ENCODE results near the gene FERMT2.
"Not testable (repeated sequence)": the region's sequence is repeated elsewhere in the genome, so short reads cannot be mapped to it uniquely, and the experiment has no call there.

Gene FERMT2

GRCh38 chr14:52875707-52876106 lies 75.1 kb downstream of the FERMT2 start:
- no peak for TF ChIP-seq POLR2AphosphoS5 (IDR thresholded peaks at IDR 0.05; ENCODE audit: borderline replicate concordance, low read depth, low read length)
- no peak for TF ChIP-seq EZH2 (IDR thresholded peaks at IDR 0.05)
- TF ChIP-seq FOXP2 (optimal IDR thresholded peaks at IDR 0.05; ENCODE audit: control extremely low read depth, extremely low read length, insufficient read depth) = no peak

GRCh38 chr14:52874389-52874788 lies 76.5 kb downstream of the FERMT2 start:
- DNase-seq (ENCODE audit: low read depth, low spot score) = peak; percentile 51
- H3K27ac ChIP-seq = peak overlapping the region; percentile 98
- TF ChIP-seq FOXP2 (optimal IDR thresholded peaks at IDR 0.05; ENCODE audit: control extremely low read depth, extremely low read length, insufficient read depth) (no peak), POLR2AphosphoS5 (IDR thresholded peaks at IDR 0.05; ENCODE audit: borderline replicate concordance, low read depth, low read length) (no peak), EZH2 (IDR thresholded peaks at IDR 0.05) (no peak)
- H3K4me3 ChIP-seq = peak overlapping the region; percentile 68
- no peaks in the 10 kb centered on the region for H3K9me3 ChIP-seq (ENCODE audit: low read depth, low read length)
- H3K36me3 ChIP-seq (ENCODE audit: insufficient read depth, low read length) = peaks cover 24% of the 10 kb centered on the region
- H3K9ac ChIP-seq (ENCODE audit: insufficient read length) = peak overlapping the region; percentile 70

More at GRCh38 chr14:52875707-52876106, 75.1 kb downstream of the FERMT2 start:
- H3K4me3 ChIP-seq = no peak overlapping the region
- no peaks in the 10 kb centered on the region for H3K9me3 ChIP-seq (ENCODE audit: low read depth, low read length)
- H3K36me3 ChIP-seq (ENCODE audit: insufficient read depth, low read length) = peaks cover 23% of the 10 kb centered on the region
- H3K9ac ChIP-seq (ENCODE audit: insufficient read length) = no peak overlapping the region
- no peak for DNase-seq (ENCODE audit: low read depth, low spot score)
- H3K27ac ChIP-seq = no peak overlapping the region

- TF ChIP-seq EZH2 (IDR thresholded peaks at IDR 0.05) = no peak
- TF ChIP-seq FOXP2 (optimal IDR thresholded peaks at IDR 0.05; ENCODE audit: control extremely low read depth, extremely low read length, insufficient read depth) = no peak
- no peak for TF ChIP-seq POLR2AphosphoS5 (IDR thresholded peaks at IDR 0.05; ENCODE audit: borderline replicate concordance, low read depth, low read length)
- Histone ChIP-seq H3K9me3 (ENCODE audit: low read depth, low read length) (no peaks in the 10 kb centered on the region), H3K9ac (ENCODE audit: insufficient read length) (peak overlapping the region; percentile 70), H3K4me3 (peak overlapping the region; percentile 68), H3K36me3 (ENCODE audit: insufficient read depth, low read length) (peaks cover 27% of the 10 kb centered on the region), H3K27ac (peak overlapping the region; percentile 98)
- DNase-seq (ENCODE audit: low read depth, low spot score) = peak; percentile 83
Measured at GRCh38 chr14:52873694-52874093, 77.2 kb downstream of the FERMT2 start.

- Histone ChIP-seq H3K4me3 (peak overlapping the region; percentile 68), H3K36me3 (ENCODE audit: insufficient read depth, low read length) (peaks cover 32% of the 10 kb centered on the region), H3K9me3 (ENCODE audit: low read depth, low read length) (no peaks in the 10 kb centered on the region), H3K27ac (peak overlapping the region; percentile 98), H3K9ac (ENCODE audit: insufficient read length) (peak overlapping the region; percentile 70)
- DNase-seq (ENCODE audit: low read depth, low spot score) = no peak
- TF ChIP-seq FOXP2 (optimal IDR thresholded peaks at IDR 0.05; ENCODE audit: control extremely low read depth, extremely low read length, insufficient read depth) = no peak
- TF ChIP-seq POLR2AphosphoS5 (IDR thresholded peaks at IDR 0.05; ENCODE audit: borderline replicate concordance, low read depth, low read length) = no peak
- no peak for TF ChIP-seq EZH2 (IDR thresholded peaks at IDR 0.05)
Measured at GRCh38 chr14:52873065-52873464, 77.8 kb downstream of the FERMT2 start.

GRCh38 chr14:52871606-52872005 lies 79.2 kb downstream of the FERMT2 start:
- H3K9me3 ChIP-seq (ENCODE audit: low read depth, low read length) = no peaks in the 10 kb centered on the region
- TF ChIP-seq POLR2AphosphoS5 (IDR thresholded peaks at IDR 0.05; ENCODE audit: borderline replicate concordance, low read depth, low read length) (no peak), FOXP2 (optimal IDR thresholded peaks at IDR 0.05; ENCODE audit: control extremely low read depth, extremely low read length, insufficient read depth) (no peak), EZH2 (IDR thresholded peaks at IDR 0.05) (no peak)
- DNase-seq (ENCODE audit: low read depth, low spot score) = no peak
- no peak overlapping the region for H3K27ac ChIP-seq
- no peak overlapping the region for H3K9ac ChIP-seq (ENCODE audit: insufficient read length)
- H3K36me3 ChIP-seq (ENCODE audit: insufficient read depth, low read length) = peaks cover 32% of the 10 kb centered on the region
- H3K4me3 ChIP-seq = no peak overlapping the region

GRCh38 chr14:52868911-52869618 lies 81.8 kb downstream of the FERMT2 start:
- DNase-seq (ENCODE audit: low read depth, low spot score) = no peak
- Histone ChIP-seq H3K4me3 (no peak overlapping the region), H3K9me3 (ENCODE audit: low read depth, low read length) (no peaks in the 10 kb centered on the region), H3K36me3 (ENCODE audit: insufficient read depth, low read length) (peaks cover 40% of the 10 kb centered on the region), H3K27ac (no peak overlapping the region), H3K9ac (ENCODE audit: insufficient read length) (no peak overlapping the region)
- TF ChIP-seq EZH2 (IDR thresholded peaks at IDR 0.05) (no peak), FOXP2 (optimal IDR thresholded peaks at IDR 0.05; ENCODE audit: control extremely low read depth, extremely low read length, insufficient read depth) (no peak), POLR2AphosphoS5 (IDR thresholded peaks at IDR 0.05; ENCODE audit: borderline replicate concordance, low read depth, low read length) (no peak)

- H3K9ac ChIP-seq (ENCODE audit: insufficient read length); H3K27ac ChIP-seq; H3K9me3 ChIP-seq (ENCODE audit: low read depth, low read length); DNase-seq (ENCODE audit: low read depth, low spot score); H3K4me3 ChIP-seq: not testable (repeated sequence)
- peaks cover 23% of the 10 kb centered on the region for H3K36me3 ChIP-seq (ENCODE audit: insufficient read depth, low read length)
Measured at GRCh38 chr14:52864893-52865292, 86.0 kb downstream of the FERMT2 start.

- peaks cover 28% of the 10 kb centered on the region for H3K36me3 ChIP-seq (ENCODE audit: insufficient read depth, low read length)
- H3K9me3 ChIP-seq (ENCODE audit: low read depth, low read length) = no peaks in the 10 kb centered on the region
- peak overlapping the region; percentile 81 for H3K27ac ChIP-seq
- no peak for DNase-seq (ENCODE audit: low read depth, low spot score)
- TF ChIP-seq FOXP2 (optimal IDR thresholded peaks at IDR 0.05; ENCODE audit: control extremely low read depth, extremely low read length, insufficient read depth) = no peak
- no peak for TF ChIP-seq POLR2AphosphoS5 (IDR thresholded peaks at IDR 0.05; ENCODE audit: borderline replicate concordance, low read depth, low read length)
- TF ChIP-seq EZH2 (IDR thresholded peaks at IDR 0.05) = no peak
- H3K4me3 ChIP-seq = no peak overlapping the region
- H3K9ac ChIP-seq (ENCODE audit: insufficient read length) = peak overlapping the region; percentile 4
Measured at GRCh38 chr14:52863334-52863700, 87.5 kb downstream of the FERMT2 start.

Data from SK-N-MC (cell line).